ENCODE measurements around the gene OLFM1. TPM values are rescaled to one million over a fixed set of nuclear protein-coding genes. Genes with fewer than 3 reads are reported as not detected.

OLFM1 gene
- total RNA-seq, 1 donor from 2014 or later, result 26.0 TPM

GRCh38 chr9:135051316-135052038, 36.0 kb upstream of the OLFM1 start:
- Histone ChIP-seq H3K27me3 (no peaks in the 10 kb centered on the region), H3K9me3 (no peaks in the 10 kb centered on the region), H3K36me3 (no peaks in the 10 kb centered on the region), H3K4me3 (no peak overlapping the region), H3K27ac (no peak overlapping the region), H3K4me1 (no peaks in the 10 kb centered on the region)
- peak; percentile 37 for DNase-seq
- TF ChIP-seq CTCF (IDR thresholded peaks at IDR 0.05), result no peak
- no peak for ATAC-seq
- intact Hi-C loops (cut with DNase I), result no loop called here

GRCh38 chr9:135053133-135053532, 34.3 kb upstream of the OLFM1 start:
- intact Hi-C loops (cut with DNase I), result no loop called here
- no peak overlapping the region for H3K4me3 ChIP-seq
- ATAC-seq (no peak), DNase-seq (peak; percentile 12)
- H3K27ac ChIP-seq, result no peak overlapping the region
- no peaks in the 10 kb centered on the region for H3K9me3 ChIP-seq
- peaks cover 6% of the 10 kb centered on the region for H3K27me3 ChIP-seq
- no peaks in the 10 kb centered on the region for H3K36me3 ChIP-seq
- TF ChIP-seq CTCF (IDR thresholded peaks at IDR 0.05), result no peak
- no peaks in the 10 kb centered on the region for H3K4me1 ChIP-seq

- no peak overlapping the region for H3K4me3 ChIP-seq
- DNase-seq, result no peak
- H3K9me3 ChIP-seq, result no peaks in the 10 kb centered on the region
- H3K36me3 ChIP-seq, result no peaks in the 10 kb centered on the region
- intact Hi-C loops (cut with DNase I), result no loop called here
- no peaks in the 10 kb centered on the region for H3K4me1 ChIP-seq
- no peak overlapping the region for H3K27ac ChIP-seq
- peaks cover 6% of the 10 kb centered on the region for H3K27me3 ChIP-seq
- no peak for ATAC-seq
- TF ChIP-seq CTCF (IDR thresholded peaks at IDR 0.05), result no peak
Measured at GRCh38 chr9:135055181-135055580, 32.3 kb upstream of the OLFM1 start.

GRCh38 chr9:135056541-135056940, 30.9 kb upstream of the OLFM1 start:
- Histone ChIP-seq H3K4me3 (no peak overlapping the region), H3K27ac (no peak overlapping the region), H3K36me3 (no peaks in the 10 kb centered on the region), H3K4me1 (no peaks in the 10 kb centered on the region), H3K27me3 (peaks cover 6% of the 10 kb centered on the region), H3K9me3 (no peaks in the 10 kb centered on the region)
- intact Hi-C loops (cut with DNase I), result no loop called here
- no peak for DNase-seq
- no peak for ATAC-seq
- no peak for TF ChIP-seq CTCF (IDR thresholded peaks at IDR 0.05)

- ATAC-seq, result no peak
- Histone ChIP-seq H3K9me3 (no peaks in the 10 kb centered on the region), H3K4me1 (no peaks in the 10 kb centered on the region), H3K27ac (no peak overlapping the region), H3K27me3 (peaks cover 6% of the 10 kb centered on the region), H3K4me3 (no peak overlapping the region), H3K36me3 (no peaks in the 10 kb centered on the region)
- intact Hi-C loops (cut with DNase I), result no loop called here
- peak; percentile 52 for DNase-seq
- no peak for TF ChIP-seq CTCF (IDR thresholded peaks at IDR 0.05)
Measured at GRCh38 chr9:135060461-135061116, 26.9 kb upstream of the OLFM1 start.
